ENCODE measurements around the gene FAF1.
"Not testable (repeated sequence)": the region's sequence is repeated elsewhere in the genome, so short reads cannot be mapped to it uniquely, and the experiment has no call there.

The FAF1 gene

DNA sequence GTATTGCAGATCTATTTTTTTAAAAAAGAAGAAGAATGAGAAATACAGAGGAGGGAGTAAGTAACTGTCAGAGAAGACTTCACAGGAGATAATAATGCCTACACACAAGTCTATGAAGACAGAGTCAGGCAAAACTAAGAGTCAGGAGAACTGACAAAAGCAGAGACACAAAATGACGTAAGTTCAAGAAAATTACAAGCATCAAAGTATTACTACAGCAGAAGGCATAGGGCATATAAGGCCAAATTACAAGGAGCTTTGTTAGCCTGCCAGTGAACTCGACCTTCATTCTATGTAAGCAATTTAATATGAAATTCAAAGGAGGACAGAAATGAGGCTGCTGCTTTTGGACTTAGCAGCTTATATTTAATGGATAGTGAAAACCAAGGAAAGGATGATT lies 23.7 kb downstream of the FAF1 start:
- Histone ChIP-seq H3K27ac (no peak overlapping the region), H3K4me3 (no peak overlapping the region)
- TF ChIP-seq, protein P1, sequence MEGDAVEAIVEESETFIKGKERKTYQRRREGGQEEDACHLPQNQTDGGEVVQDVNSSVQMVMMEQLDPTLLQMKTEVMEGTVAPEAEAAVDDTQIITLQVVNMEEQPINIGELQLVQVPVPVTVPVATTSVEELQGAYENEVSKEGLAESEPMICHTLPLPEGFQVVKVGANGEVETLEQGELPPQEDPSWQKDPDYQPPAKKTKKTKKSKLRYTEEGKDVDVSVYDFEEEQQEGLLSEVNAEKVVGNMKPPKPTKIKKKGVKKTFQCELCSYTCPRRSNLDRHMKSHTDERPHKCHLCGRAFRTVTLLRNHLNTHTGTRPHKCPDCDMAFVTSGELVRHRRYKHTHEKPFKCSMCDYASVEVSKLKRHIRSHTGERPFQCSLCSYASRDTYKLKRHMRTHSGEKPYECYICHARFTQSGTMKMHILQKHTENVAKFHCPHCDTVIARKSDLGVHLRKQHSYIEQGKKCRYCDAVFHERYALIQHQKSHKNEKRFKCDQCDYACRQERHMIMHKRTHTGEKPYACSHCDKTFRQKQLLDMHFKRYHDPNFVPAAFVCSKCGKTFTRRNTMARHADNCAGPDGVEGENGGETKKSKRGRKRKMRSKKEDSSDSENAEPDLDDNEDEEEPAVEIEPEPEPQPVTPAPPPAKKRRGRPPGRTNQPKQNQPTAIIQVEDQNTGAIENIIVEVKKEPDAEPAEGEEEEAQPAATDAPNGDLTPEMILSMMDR (IDR thresholded peaks at IDR 0.05), result no peak
- DNase-seq (ENCODE audit: low spot score), result no peak

DNA sequence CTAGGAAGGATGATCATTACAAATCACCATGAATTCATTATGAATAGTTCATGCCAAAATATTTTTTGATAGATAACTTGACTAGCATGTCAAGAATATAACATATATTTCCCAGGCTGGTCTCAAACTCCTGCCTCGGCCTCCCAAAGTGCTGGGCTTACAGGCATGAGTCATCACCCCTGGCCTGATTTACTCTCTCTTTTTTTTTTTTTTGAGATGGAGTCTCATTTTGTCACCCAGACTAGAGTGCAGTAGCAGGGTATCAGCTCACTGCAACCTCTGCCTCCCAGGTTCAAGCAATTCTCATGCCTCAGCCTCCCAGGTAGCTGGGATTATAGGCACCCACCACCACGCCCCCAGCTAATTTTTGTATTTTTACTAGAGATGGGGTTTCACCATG lies 24.8 kb downstream of the FAF1 start:
- not testable (repeated sequence) for H3K27ac ChIP-seq; DNase-seq (ENCODE audit: low spot score); H3K4me3 ChIP-seq

DNA sequence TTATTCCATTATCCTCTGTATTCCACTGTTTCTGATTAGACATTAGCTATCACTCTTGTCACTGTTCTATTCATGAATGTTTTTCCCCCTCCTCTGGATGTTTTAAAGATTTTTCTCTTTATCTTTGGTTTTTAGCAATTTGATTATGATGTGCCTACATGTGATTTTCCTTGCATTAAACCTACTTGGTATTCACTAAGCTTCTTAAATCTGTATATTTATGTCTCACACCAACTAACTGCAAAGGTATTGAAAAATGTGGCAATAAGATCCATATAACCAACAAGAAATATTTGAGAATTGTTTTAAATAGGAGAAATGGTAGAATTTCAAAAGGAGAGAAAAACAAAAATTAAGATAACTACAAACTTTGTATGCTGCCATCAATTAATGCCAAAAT lies 25.2 kb downstream of the FAF1 start:
- DNase-seq (ENCODE audit: low spot score), result no peak
- Histone ChIP-seq H3K4me3 (no peak overlapping the region), H3K27ac (no peak overlapping the region)
- TF ChIP-seq, protein P1 (IDR thresholded peaks at IDR 0.05), result no peak

DNA sequence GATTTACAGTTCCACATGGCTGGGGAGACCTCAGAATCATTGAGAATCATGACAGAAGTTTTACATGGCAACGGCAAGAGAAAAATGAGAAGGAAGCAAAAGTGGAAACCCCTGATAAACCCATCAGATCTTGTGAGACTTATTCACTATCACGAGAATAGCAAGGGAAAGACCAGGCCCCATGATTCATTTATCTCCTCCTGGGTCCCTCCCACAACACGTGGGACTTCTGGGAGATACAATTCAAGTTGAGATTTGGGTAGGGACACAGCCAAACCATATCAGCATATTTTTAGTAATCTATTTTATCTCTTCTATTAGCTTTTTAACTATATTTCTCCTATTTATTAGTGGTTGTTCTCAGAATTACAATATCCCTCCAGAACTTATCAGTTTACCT lies 26.3 kb downstream of the FAF1 start:
- DNase-seq (ENCODE audit: low spot score); H3K27ac ChIP-seq; H3K4me3 ChIP-seq: not testable (repeated sequence)

DNA sequence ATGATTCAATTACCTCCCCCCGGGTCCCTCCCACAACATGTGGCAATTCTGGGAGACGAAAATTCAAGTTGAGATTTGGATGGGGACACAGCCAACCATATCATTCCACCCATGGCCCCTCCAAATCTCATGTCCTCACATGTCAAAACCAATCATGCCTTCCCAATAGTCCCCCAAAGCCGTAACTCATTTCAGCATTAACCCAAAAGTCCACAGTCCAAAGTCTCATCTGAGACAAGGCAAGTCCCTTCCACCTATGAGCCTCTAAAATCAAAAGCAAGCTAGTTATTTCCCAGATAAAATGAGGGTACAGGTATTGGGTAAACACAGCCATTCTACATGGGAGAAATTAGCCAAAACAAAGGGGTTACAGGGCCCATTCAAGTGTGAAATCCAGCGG lies 28.0 kb downstream of the FAF1 start:
- not testable (repeated sequence) for H3K27ac ChIP-seq; DNase-seq (ENCODE audit: low spot score); H3K4me3 ChIP-seq

DNA sequence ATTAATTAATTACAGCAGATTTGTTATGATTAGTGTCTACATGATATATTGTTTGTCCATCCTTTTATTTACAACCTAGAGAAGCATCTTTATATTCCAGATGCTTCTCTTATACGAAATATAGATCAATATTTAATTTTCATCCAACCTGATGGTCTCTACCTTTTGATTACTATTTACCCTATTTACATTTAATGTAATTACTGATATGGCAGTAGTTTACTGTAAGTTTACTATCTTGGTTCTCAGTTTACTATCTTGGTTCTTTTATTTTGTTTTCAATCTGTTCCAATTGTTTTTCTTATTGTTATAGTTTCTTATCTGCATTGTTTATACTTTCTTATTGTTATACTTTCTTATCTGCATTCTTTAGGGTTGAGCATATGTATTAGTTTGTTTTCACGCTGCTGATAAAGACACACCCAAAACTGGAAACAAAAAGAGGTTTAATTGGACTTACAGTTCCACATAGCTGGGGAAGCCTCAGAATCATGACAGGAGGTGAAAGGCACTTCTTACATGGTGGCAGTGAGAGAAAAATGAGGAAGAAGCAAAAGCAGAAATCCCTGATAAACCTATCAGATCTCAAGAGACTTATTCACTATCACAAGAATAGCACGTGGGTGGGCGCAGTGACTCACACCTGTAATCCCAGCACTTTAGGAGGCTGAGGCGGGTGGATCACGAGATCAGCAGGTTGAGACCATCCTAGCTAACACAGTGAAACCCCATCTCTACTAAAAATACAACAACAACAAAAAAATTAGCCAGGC lies 28.9 kb downstream of the FAF1 start:
- H3K27ac ChIP-seq, result no peak overlapping the region
- H3K4me3 ChIP-seq, result no peak overlapping the region
- TF ChIP-seq, protein P1 (IDR thresholded peaks at IDR 0.05), result no peak
- DNase-seq (ENCODE audit: low spot score), result no peak

DNA sequence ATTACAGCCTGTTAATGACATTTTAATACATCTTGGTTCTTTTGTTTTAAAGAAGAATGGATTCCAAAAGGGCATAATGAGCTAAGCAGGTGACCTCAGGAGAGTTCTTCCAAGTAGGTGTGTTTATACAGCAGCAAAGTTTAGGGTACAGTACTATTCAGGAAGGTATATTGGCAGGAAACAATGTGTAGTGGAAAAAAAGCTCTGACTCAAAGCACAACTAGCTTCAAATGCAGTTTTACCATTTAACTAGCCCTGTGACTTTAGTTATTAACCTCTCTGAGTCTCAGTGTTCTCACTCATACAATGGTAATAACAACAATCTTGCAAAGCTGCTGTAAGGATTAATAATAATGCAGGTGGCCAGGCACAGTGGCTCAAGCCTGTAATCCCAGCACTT lies 29.9 kb downstream of the FAF1 start:
- Histone ChIP-seq H3K27ac (no peak overlapping the region), H3K4me3 (no peak overlapping the region)
- DNase-seq (ENCODE audit: low spot score), result no peak
- TF ChIP-seq, protein P1 (IDR thresholded peaks at IDR 0.05), result no peak

DNA sequence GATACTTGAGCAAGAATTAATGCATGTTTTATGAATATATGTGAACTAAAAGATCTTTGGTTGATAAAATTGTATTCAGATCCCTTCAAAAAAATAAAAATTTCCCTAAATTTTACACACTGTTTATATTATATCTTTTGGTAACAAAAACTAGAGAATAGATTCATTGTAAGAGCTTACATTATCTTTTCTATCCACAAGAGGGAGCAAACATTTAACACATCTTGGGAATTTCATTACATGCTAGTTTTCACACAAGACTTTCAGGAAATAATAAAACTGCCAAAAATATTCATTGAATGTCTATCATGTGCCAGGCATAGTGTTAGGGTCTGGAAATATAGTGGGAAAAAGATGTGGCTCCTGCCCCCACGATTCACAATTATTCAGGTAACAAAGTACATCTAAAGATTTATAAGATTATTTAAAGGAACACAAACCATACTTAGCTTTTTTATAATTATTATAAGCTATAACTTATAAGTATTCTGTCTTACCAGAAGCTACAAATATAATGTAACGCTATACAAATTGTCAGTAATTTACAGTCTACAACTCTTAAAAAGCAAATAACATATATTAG lies 30.6 kb downstream of the FAF1 start:
- no peak overlapping the region for H3K4me3 ChIP-seq
- TF ChIP-seq, protein P1 (IDR thresholded peaks at IDR 0.05), result peak; percentile 35
- DNase-seq (ENCODE audit: low spot score), result no peak
- H3K27ac ChIP-seq, result no peak overlapping the region

Measured in coronary artery (tissue), 2 donors.